GM19463 (cell line): ENCODE measurements around the gene STMN3.
"Not testable (repeated sequence)": the region's sequence is repeated elsewhere in the genome, so short reads cannot be mapped to it uniquely, and the experiment has no call there.

Experiments used
- ATAC-seq: cut with Tn5 transposase; IDR thresholded peaks from one replicate; pipeline ENCODE4 v1.9.1; 2021; ENCODE audit warnings: mild to moderate bottlenecking, moderate library complexity; ENCODE audit not compliant: unreplicated experiment

The STMN3 gene

GRCh38 chr20:63617876-63618265, 35.4 kb downstream of the STMN3 start:
- ATAC-seq: no peak

GRCh38 chr20:63617092-63617875, 35.9 kb downstream of the STMN3 start:
- ATAC-seq: no peak

- ATAC-seq: not testable (repeated sequence)
Measured at GRCh38 chr20:63613863-63614594, 39.2 kb downstream of the STMN3 start.

- ATAC-seq: no peak
Measured at GRCh38 chr20:63612276-63612931, 40.8 kb downstream of the STMN3 start.

GRCh38 chr20:63611646-63612045, 41.6 kb downstream of the STMN3 start:
- no peak for ATAC-seq

GRCh38 chr20:63610581-63611435, 42.4 kb downstream of the STMN3 start:
- ATAC-seq: no peak

- ATAC-seq: no peak
Measured at GRCh38 chr20:63606686-63607085, 46.5 kb downstream of the STMN3 start.

- no peak for ATAC-seq
Measured at GRCh38 chr20:63602321-63602720, 50.9 kb downstream of the STMN3 start.

- not testable (repeated sequence) for ATAC-seq
Measured at GRCh38 chr20:63601679-63602078, 51.5 kb downstream of the STMN3 start.

- no peak for ATAC-seq
Measured at GRCh38 chr20:63599396-63600050, 53.7 kb downstream of the STMN3 start.

- no peak for ATAC-seq
Measured at GRCh38 chr20:63598479-63599395, 54.5 kb downstream of the STMN3 start.

- no peak for ATAC-seq
Measured at GRCh38 chr20:63597651-63598478, 55.4 kb downstream of the STMN3 start.

- no peak for ATAC-seq
Measured at GRCh38 chr20:63596423-63596822, 56.8 kb downstream of the STMN3 start.

GRCh38 chr20:63595416-63596127, 57.7 kb downstream of the STMN3 start:
- ATAC-seq: no peak

GRCh38 chr20:63594043-63594561, 59.1 kb downstream of the STMN3 start:
- ATAC-seq: no peak

GRCh38 chr20:63592661-63593060, 60.6 kb downstream of the STMN3 start:
- no peak for ATAC-seq

GRCh38 chr20:63591786-63592355, 61.4 kb downstream of the STMN3 start:
- ATAC-seq: no peak
